ENCODE measurements around the gene RNF220.
A peak's percentile ranks its signal among the peaks of the same experiment; 100 is the strongest.

The RNF220 gene

DNA sequence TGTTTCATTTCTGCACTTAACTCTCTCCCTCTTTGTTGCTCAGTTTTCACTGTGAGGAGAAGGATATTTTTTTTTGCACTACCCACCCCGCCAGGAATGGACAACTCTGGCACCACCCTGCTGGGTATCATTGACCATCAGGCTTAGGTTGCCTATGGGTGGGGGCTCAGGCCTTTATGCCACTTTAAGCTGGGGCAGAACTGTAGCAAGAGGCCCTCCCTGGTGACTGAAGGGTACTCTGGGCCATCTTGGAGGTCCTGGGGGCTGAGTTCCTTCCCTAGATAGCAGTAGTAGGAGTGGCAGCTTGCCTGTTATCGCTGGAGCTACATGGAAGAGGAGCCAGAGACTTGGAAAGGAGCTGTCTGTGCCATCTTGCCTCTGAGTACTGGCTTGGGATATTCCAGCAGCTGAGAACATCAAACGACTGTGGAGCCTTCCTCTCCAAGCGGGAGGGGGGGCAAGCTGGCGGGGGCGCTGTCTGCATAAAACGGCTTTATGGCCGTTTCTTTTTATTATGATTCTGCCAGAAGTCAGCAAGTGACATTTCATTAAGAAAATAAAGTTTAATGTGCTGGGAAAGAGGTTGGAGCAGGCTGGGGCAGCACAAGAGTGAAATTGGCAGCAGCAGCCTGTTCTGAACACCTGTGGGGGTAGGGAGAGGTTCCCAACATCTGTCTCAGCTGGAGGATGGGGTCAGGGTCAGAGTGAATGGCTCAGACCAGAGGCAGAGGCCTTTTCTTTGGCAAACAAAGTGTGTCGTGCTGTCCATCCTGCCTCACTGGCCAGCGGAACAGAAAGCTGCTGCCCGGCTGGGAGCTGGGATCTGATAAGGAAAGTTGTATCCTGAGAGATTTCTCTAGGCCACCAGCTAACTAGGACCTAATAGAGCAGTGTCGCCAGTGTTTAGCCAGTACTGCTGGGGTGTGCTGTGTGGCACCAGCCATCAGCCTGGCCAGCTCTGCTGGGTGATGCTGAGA is 236.4 kb downstream of the RNF220 start:
- no peak for DNase-seq

DNA sequence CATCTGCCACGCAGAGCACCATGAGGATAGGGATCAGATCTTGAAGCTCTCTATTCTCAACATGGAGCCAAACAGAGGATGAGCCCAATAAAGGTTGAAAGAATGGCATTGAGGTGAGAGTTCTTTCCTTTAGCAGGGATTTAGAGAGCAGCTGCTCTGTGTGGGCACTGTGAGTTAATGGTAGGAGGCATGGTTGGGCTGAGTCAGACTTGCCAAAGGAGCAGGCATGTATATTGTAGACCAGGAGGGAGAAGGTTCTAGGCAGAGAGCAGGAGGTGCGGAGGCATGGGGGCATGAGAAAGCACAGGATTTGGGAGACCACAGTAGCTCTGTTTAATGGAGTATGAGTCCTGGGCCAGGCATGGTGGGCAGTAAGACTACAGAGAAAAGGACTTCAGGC is 237.2 kb downstream of the RNF220 start:
- DNase-seq = no peak

DNA sequence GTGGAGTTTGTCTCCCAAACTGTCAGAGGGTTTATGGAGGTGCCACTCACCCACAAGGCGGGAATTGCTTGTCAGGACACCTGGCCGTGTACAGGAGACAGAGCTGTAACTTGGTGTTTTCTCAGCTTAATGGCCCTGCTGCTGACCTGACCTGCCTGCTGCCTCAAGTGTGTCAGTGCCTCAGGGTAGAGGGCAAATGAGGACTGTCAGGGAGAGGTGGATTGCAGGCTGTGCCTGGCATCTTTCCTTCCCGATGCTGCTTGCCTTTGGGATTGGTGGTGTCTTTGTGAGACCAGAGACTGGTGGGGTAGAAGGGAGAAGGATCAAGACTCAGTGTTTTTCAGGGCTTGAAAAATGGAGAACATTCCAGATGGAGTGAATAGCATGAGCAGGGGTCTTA is 237.9 kb downstream of the RNF220 start:
- DNase-seq = no peak

- DNase-seq = no peak
These were observed 238.8 kb downstream of the RNF220 start for GRCh38 chr1:44643721-44644334.

GRCh38 chr1:44644806-44645205 is 239.8 kb downstream of the RNF220 start:
- DNase-seq = no peak

- no peak for DNase-seq
These were observed 240.6 kb downstream of the RNF220 start for GRCh38 chr1:44645476-44646244.

DNA sequence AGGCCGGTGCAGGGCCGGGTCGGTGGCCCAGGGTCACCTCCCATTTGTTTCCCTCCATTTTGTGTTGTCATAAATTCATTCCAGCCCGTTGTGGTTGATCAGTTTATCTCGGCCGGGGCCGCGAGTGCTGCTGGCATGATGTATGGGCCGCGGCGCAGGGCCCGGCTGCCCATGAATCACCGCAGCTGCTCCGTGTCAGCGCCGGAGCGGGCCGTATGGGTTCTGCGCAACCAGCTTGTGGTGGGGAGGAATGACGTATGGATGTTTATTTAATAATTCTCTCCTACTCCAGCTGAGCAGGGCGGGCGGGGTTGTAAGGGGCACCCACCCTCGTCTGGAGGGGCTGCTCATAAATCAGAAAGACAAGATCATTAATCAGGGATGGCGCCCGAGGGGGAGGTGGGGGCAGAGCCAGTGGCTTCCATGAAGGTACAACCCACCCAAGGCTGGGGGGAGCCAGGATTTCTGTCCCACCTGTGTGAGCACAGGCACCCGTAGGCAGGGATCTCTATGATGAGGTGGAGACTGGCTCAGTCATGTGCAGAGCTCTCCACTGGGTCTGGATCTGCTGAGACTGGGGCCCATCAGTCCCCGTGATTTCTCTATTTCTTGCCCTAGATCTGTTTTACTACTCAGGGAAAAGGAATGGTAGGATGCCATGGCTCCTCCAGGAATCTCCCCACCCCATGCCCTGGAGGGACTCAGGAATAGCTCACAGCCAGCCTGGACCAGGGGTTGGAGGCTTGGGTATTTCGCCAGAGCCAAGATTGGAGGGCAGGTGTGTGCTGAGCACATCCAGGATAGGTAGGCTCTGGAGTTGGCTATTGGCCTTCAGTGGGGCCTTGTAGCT is 241.4 kb downstream of the RNF220 start:
- no peak for DNase-seq

GRCh38 chr1:44647896-44648295 is 242.8 kb downstream of the RNF220 start:
- DNase-seq = no peak

DNA sequence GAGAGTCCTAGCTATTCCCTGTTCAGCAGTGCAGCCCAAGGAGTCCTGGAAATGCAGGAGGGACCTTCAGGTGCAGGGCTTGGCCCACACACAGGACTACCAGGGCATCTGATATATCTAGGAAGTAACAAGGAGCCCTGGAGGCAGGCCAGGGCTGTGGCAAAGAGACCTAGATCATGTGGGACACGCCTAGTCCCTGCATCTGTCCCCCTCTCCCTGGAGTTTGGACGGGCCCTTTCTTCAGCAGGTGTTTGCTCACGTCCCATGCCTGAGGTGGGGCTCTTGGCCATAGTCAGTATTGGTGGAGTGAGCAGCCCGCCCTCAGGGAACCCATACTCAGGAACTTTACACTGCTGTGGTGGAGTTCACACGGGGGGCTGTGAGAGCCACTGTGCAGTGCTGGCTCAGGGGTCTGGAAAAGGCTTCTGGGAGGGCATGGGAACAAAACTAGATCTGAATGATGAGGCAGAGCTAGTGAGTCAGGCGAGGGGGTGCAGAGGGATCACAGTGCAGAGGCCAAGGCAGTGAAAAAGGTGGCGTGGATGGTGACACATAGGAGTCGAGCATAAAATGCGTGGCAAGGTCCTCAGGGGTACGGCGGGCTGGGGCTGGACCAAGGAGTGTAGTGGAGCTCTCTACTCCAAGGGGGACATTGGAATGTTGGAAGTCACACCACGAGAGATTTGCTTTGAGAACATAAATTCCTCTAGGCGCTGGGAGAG is 243.6 kb downstream of the RNF220 start:
- DNase-seq = no peak

- DNase-seq = no peak
These were observed 244.7 kb downstream of the RNF220 start for GRCh38 chr1:44649788-44650158.

- DNase-seq = no peak
These were observed 245.2 kb downstream of the RNF220 start for GRCh38 chr1:44650159-44650831.

- DNase-seq = no peak
These were observed 246.0 kb downstream of the RNF220 start for GRCh38 chr1:44651069-44651468.

DNA sequence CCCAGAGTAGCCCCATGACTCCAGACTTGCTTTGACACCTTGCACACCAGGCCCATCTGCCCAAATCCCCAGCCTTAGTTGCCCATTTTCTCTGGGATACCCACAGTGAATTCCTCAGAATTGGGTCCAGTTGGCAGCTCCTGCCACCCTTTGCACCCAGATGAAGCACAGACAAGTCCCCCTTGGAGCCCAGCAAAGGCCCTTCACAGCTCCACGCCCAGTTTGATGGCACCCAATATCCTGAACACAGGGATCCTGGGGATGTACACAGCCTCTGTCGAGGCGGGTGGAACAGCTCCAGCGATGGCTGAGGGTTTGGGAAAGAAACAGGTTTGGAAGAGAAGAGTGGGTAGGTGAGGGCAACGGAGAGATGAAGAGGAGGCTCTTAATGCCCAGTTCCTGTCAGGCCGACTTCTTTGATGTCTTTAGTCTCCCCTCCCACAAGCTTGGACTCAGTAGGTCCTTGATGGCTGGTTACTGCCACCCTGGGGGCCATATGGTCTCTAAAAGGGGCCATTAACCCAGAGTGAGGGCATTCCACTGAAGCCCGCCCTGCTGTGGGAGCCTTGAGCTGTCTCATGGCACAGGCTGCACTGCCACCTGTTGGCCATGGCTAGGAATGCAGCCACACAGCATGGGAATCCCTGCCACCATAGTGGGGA is 247.5 kb downstream of the RNF220 start:
- DNase-seq = peak; percentile 66 to 73

DNA sequence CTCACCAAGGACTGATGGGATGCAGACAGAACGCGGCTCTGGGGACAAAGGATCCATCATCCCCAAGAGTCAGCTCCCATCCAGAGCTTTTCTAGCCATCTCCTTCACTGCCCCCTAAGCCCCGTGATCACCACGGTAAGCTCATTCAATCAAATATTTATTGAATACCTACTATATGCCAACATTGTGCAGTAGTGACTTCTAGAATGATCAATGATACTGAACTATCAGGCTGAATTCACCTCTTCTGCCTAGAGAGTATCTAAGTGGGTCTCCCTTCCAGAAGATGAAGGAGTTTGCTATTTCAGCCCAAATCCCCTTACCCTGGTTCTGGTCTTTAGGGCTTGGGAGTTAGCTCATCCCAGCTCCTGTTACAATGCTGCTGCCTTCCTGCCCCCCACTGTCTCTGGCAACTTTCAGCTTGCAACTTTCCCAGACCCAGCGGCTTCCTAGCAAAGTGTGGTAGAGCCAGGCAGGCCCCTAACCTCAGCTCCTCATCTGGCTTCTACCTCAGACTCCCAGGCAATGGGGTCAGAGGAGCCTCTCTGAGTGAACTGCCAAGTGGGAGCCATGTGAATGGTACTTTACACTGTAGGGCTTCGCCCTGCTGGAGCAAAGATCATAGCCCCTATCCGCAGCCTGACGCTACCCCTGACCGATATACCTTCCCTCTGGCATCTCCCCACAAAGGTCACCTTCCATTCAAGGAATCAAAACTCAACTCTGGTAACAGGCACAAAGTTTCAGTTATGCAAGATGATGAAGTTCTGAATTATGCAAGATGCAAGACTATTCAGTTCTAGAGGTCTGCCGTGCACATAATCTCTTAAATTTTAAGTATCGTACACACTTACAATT is 248.3 kb downstream of the RNF220 start:
- DNase-seq = no peak

GRCh38 chr1:44654621-44655187 is 249.6 kb downstream of the RNF220 start:
- no peak for DNase-seq

DNA sequence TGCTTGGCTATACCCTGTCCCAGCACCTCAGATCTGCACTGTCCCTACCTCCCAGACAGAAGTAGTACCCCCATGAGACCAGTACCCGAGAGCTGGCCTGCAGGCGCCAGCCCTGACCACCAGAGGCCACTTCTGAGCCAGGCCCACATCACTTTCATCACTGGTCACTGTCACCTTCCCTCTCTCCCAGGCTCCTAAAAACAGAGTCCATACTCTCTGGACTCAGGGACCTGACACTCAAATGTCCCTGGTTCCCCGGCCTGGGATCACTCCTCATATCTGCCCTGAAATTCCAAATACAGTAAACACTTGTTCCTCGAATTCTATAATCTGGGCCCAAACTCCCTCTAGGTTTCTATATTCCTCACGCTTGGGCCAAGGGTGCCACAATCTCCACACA is 250.6 kb downstream of the RNF220 start:
- no peak for DNase-seq

GRCh38 chr1:44659566-44659965 is 254.5 kb downstream of the RNF220 start:
- DNase-seq = no peak

DNA sequence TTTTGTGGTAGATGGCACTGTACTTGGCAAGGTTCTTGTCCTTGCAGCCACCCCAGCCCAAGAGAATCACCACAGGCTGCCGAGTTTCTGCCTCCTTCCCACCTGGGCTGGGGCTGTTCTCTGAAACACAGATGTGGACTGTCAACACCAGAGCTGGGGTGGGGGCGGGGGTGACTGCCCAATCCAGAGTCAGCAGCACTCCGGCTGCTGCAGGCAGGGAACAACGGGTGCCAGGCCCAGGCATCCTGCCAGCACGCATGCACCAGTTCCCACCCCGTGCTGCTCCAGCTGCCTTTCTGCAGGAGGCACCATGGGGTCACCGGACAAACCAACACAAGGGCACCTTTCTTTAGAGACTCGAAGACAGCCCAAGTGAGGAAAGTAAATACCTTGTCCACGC is 255.1 kb downstream of the RNF220 start:
- no peak for DNase-seq

All from activated CD4-positive, alpha-beta T cell treated with anti-CD3 and anti-CD28 coated beads, Interleukin-2, amount 50 U/mL, for 4 hours (primary cell).